HG02588 (cell line): Measurements from ENCODE around the gene BTBD19.
A peak's percentile ranks its signal among the peaks of the same experiment; 100 is the strongest.
"Not testable (repeated sequence)": the region's sequence is repeated elsewhere in the genome, so short reads cannot be mapped to it uniquely, and the experiment has no call there.

ENCODE experiments used
- ATAC-seq: cut with Tn5 transposase; IDR thresholded peaks from one replicate; pipeline ENCODE4 v1.9.1; 2021; ENCODE audit warnings: mild to moderate bottlenecking, moderate library complexity; ENCODE audit not compliant: unreplicated experiment

Gene BTBD19

GRCh38 chr1:44808063-44808937, at the start of gene BTBD19:
Gene BTBD19, plus strand, starts transcription at chr1:44808523. Its CDS starts 298 bp downstream, at chr1:44808821.
- ATAC-seq, result peak; percentile 34

- no peak for ATAC-seq
Measured at GRCh38 chr1:44759077-44759476, 49.2 kb upstream of the BTBD19 start.

GRCh38 chr1:44760876-44761275, 47.4 kb upstream of the BTBD19 start:
- ATAC-seq, result no peak

GRCh38 chr1:44766421-44766820, 41.9 kb upstream of the BTBD19 start:
- ATAC-seq, result not testable (repeated sequence)

- peak; percentile 76 for ATAC-seq
Measured at GRCh38 chr1:44775078-44775929, 33.0 kb upstream of the BTBD19 start, which contains the start of gene RPS8. Gene RPS8, plus strand, starts transcription at chr1:44775540. Its CDS starts 57 bp downstream, at chr1:44775597.

- ATAC-seq, result peak; percentile 18
Measured at GRCh38 chr1:44775930-44776729, 32.2 kb upstream of the BTBD19 start.

GRCh38 chr1:44776730-44777068, 31.6 kb upstream of the BTBD19 start:
- ATAC-seq, result no peak

GRCh38 chr1:44777547-44777946, 30.8 kb upstream of the BTBD19 start:
- no peak for ATAC-seq

GRCh38 chr1:44777969-44778635, 30.2 kb upstream of the BTBD19 start:
- no peak for ATAC-seq

- no peak for ATAC-seq
Measured at GRCh38 chr1:44778705-44779576, 29.4 kb upstream of the BTBD19 start.

GRCh38 chr1:44780583-44781121, 27.7 kb upstream of the BTBD19 start:
- no peak for ATAC-seq

GRCh38 chr1:44783697-44784093, 24.6 kb upstream of the BTBD19 start:
- ATAC-seq, result no peak

GRCh38 chr1:44784094-44785028, 24.0 kb upstream of the BTBD19 start:
- ATAC-seq, result no peak

- no peak for ATAC-seq
Measured at GRCh38 chr1:44785029-44785380, 23.3 kb upstream of the BTBD19 start.

- ATAC-seq, result no peak
Measured at GRCh38 chr1:44785501-44786137, 22.7 kb upstream of the BTBD19 start.

- ATAC-seq, result no peak
Measured at GRCh38 chr1:44786138-44786840, 22.0 kb upstream of the BTBD19 start.

- no peak for ATAC-seq
Measured at GRCh38 chr1:44786841-44787426, 21.4 kb upstream of the BTBD19 start.
